Liver (tissue), 9 donors: Measurements from ENCODE around the gene FFAR1. TPM values are rescaled to one million over a fixed set of nuclear protein-coding genes. Genes with fewer than 3 reads are reported as not detected.

ENCODE experiments used
- DNase-seq: peaks from one replicate; pipeline ENCODE4 v3.0.0-alpha.2; 2017; ENCODE audit warnings: low spot score
- H3K27ac ChIP-seq, 2 donors: one replicate each; pipeline ENCODE4 v1.7.0; 2013; ENCODE audit warnings: inconsistent platforms in 2 of 2, low read length in 2 of 2, control low read depth in 1 of 2, low read depth in 1 of 2, mild to moderate bottlenecking in 1 of 2
- H3K27me3 ChIP-seq, 4 donors: one replicate each; pipeline versions ENCODE4 v1.6.1 to v1.7.0; 2013; ENCODE audit warnings: low read length in 3 of 4, inconsistent platforms in 1 of 4, mild to moderate bottlenecking in 1 of 4, moderate library complexity in 1 of 4; ENCODE audit not compliant: control insufficient read depth in 4 of 4, insufficient read depth in 4 of 4
- H3K36me3 ChIP-seq, 4 donors: one replicate each; pipeline versions ENCODE4 v1.6.1 to v1.7.0; 2013; ENCODE audit warnings: low read length in 3 of 4, mild to moderate bottlenecking in 3 of 4, low read depth in 1 of 4, moderate library complexity in 1 of 4; ENCODE audit not compliant: control insufficient read depth in 4 of 4, insufficient read depth in 3 of 4
- H3K4me1 ChIP-seq, 4 donors: one replicate each; pipeline versions ENCODE4 v1.6.1 to v1.7.0; 2013; ENCODE audit warnings: low read length in 3 of 4, mild to moderate bottlenecking in 3 of 4, moderate library complexity in 1 of 4; ENCODE audit not compliant: control insufficient read depth in 4 of 4, insufficient read depth in 4 of 4
- H3K4me3 ChIP-seq, 3 donors: one replicate each; pipeline versions ENCODE4 v1.6.1 to v1.7.0; 2013; ENCODE audit warnings: low read length in 3 of 3, control low read depth in 1 of 3, low read depth in 1 of 3, mild to moderate bottlenecking in 1 of 3
- H3K9ac ChIP-seq, 2 donors: one replicate each; pipeline ENCODE4 v1.7.0; 2013; ENCODE audit warnings: low read length in 2 of 2, mild to moderate bottlenecking in 2 of 2, moderate library complexity in 2 of 2, control low read depth in 1 of 2, low read depth in 1 of 2
- H3K9me3 ChIP-seq, 4 donors: one replicate each; pipeline versions ENCODE4 v1.6.1 to v1.7.0; 2013; ENCODE audit warnings: low read length in 3 of 4; ENCODE audit not compliant: control insufficient read depth in 4 of 4
- CTCF ChIP-seq: fragments of 150-350 bp; IDR thresholded peaks from 2 replicates; pipeline ENCODE4 v1.5.1; 2017; ENCODE audit warnings: improper control_type of control experiment, low read depth, low read length; ENCODE audit not compliant: missing input control
- EGR1 ChIP-seq, 2 donors: IDR thresholded peaks; 2 replicates each; pipeline ENCODE4 v1.6.1; 2016 to 2018; ENCODE audit warnings: antibody characterized with exemption in 2 of 2, low read depth in 2 of 2
- FOXA1 ChIP-seq: IDR thresholded peaks from 2 replicates; pipeline ENCODE4 v1.6.1; 2016; ENCODE audit warnings: antibody characterized with exemption
- GABPA ChIP-seq, 2 donors: IDR thresholded peaks in 1 of 2; conservative IDR thresholded peaks in 1 of 2; 2 replicates each; pipeline ENCODE4 v1.6.1; 2016; ENCODE audit warnings: antibody characterized with exemption in 2 of 2, mild to moderate bottlenecking in 1 of 2, moderate library complexity in 1 of 2
- HNF4A ChIP-seq, 2 donors: conservative IDR thresholded peaks; 2 replicates each; pipeline ENCODE4 v1.6.1; 2016; ENCODE audit warnings: antibody characterized with exemption in 2 of 2, mild to moderate bottlenecking in 2 of 2
- HNF4G ChIP-seq: IDR thresholded peaks from 2 replicates; pipeline ENCODE4 v1.6.1; 2016; ENCODE audit warnings: antibody characterized with exemption
- JUND ChIP-seq, 2 donors: IDR thresholded peaks; 2 replicates each; pipeline ENCODE4 v1.6.1; 2016; ENCODE audit warnings: antibody characterized with exemption in 2 of 2
- MAX ChIP-seq: IDR thresholded peaks from 2 replicates; pipeline ENCODE4 v1.6.1; 2016; ENCODE audit warnings: antibody characterized with exemption
- RAD21 ChIP-seq, 2 donors: IDR thresholded peaks; 2 replicates each; pipeline ENCODE4 v1.6.1; 2016; ENCODE audit warnings: antibody characterized with exemption in 2 of 2, mild to moderate bottlenecking in 2 of 2
- REST ChIP-seq: IDR thresholded peaks from 2 replicates; pipeline ENCODE4 v1.6.1; 2016; ENCODE audit warnings: antibody characterized with exemption, mild to moderate bottlenecking
- RXRA ChIP-seq, 2 donors: IDR thresholded peaks; 2 replicates each; pipeline ENCODE4 v1.6.1; 2017 to 2018; ENCODE audit warnings: antibody characterized with exemption in 2 of 2, mild to moderate bottlenecking in 1 of 2
- SP1 ChIP-seq: IDR thresholded peaks from 2 replicates; pipeline ENCODE4 v1.6.1; 2018; ENCODE audit warnings: antibody characterized with exemption, mild to moderate bottlenecking
- YY1 ChIP-seq: IDR thresholded peaks from 2 replicates; pipeline ENCODE4 v1.6.1; 2016; ENCODE audit warnings: antibody characterized with exemption, mild to moderate bottlenecking
- ZBTB33 ChIP-seq: IDR thresholded peaks from 2 replicates; pipeline ENCODE4 v1.6.1; 2016; ENCODE audit warnings: antibody characterized with exemption
- WGBS: extraction: QIAGEN DNeasy Blood & Tissue Kit; methylation state at CpG from one replicate; pipeline ENCODE4 v1.1.7; 2013; 5-methylcytosine and 5-hydroxymethylcytosine counted together
- polyA plus RNA-seq, 2 donors: library from polyadenylated mRNA; stranded (reverse) in 1 of 2; unstranded in 1 of 2; fragments of 200-250 nt in 1 of 2; fragments of >200 nt in 1 of 2; fragmentation: Nextera tagmentation in 1 of 2; extraction: Ambion mirVana in 1 of 2; gene quantifications; one replicate each; pipeline versions ENCODE4 v1.2.1 to v1.2.3, GENCODE V29; 2013 to 2015
- total RNA-seq, 2 donors: library from RNA; depleted of rRNA; stranded (reverse); fragments of >200 nt; gene quantifications; one replicate each; pipeline ENCODE4 v1.2.3, GENCODE V29; 2014
- donor health status: healthy.
- donor health status: healthy.
- donor health status: healthy.
- donor health status: healthy.
- donor health status: healthy.

Gene FFAR1
- total and polyA plus RNA-seq, 4 donors: not detected

GRCh38 chr19:35337097-35337983, 10.4 kb upstream of the FFAR1 start:
- H3K9ac ChIP-seq: no peak overlapping the region
- no peaks in the 10 kb centered on the region for H3K9me3 ChIP-seq
- WGBS: 85% methylated on average over 25 of the region's 25 CpGs
- no peak overlapping the region for H3K27ac ChIP-seq
- H3K27me3 ChIP-seq: no peaks in the 10 kb centered on the region
- H3K36me3 ChIP-seq: no peaks in the 10 kb centered on the region
- no peak overlapping the region for H3K4me3 ChIP-seq
- TF ChIP-seq YY1 (no peak), GABPA (IDR thresholded peaks at IDR 0.05 in 1 of 2, conservative IDR thresholded peaks at IDR 0.05 in 1 of 2) (no peak), SP1 (no peak), MAX (no peak), RXRA (IDR thresholded peaks at IDR 0.05) (no peak), HNF4A (conservative IDR thresholded peaks at IDR 0.05) (no peak), HNF4G (no peak)
- H3K4me1 ChIP-seq: no peaks in the 10 kb centered on the region
- no peak for DNase-seq

- Histone ChIP-seq H3K9ac (no peak overlapping the region), H3K27ac (no peak overlapping the region), H3K27me3 (no peaks in the 10 kb centered on the region), H3K9me3 (no peaks in the 10 kb centered on the region), H3K4me1 (no peaks in the 10 kb centered on the region), H3K36me3 (no peaks in the 10 kb centered on the region), H3K4me3 (no peak overlapping the region)
- no peak for TF ChIP-seq RXRA (IDR thresholded peaks at IDR 0.05)
- TF ChIP-seq RAD21 (IDR thresholded peaks at IDR 0.05): no peak
- TF ChIP-seq FOXA1: no peak
- no peak for TF ChIP-seq HNF4A (conservative IDR thresholded peaks at IDR 0.05)
- no peak for TF ChIP-seq YY1
- no peak for TF ChIP-seq CTCF
- no peak for TF ChIP-seq HNF4G
- TF ChIP-seq REST: no peak
- TF ChIP-seq ZBTB33: no peak
- no peak for TF ChIP-seq JUND (IDR thresholded peaks at IDR 0.05)
- TF ChIP-seq EGR1 (IDR thresholded peaks at IDR 0.05; ENCODE audit: low read depth in 2 of 2): no peak
- no peak for TF ChIP-seq SP1
- no peak for DNase-seq
- WGBS: 91% methylated on average over 13 of the region's 13 CpGs
These were observed 9.8 kb upstream of the FFAR1 start for GRCh38 chr19:35337984-35338296.
